ENCODE data around the gene TYRO3. TPM values are rescaled to one million over a fixed set of nuclear protein-coding genes. Genes with fewer than 3 reads are reported as not detected.

Gene TYRO3
- total RNA-seq: under 1 TPM; 0.42 to 0.47 TPM
- polyA plus RNA-seq (2013, experiment 1 of 2): 0.09 TPM
- 0.46 TPM for polyA plus RNA-seq (2013, experiment 2 of 2)
- total RNA-seq: 0.07 to 15.4 (median 2.0) reads per million in 172 experiments

DNA sequence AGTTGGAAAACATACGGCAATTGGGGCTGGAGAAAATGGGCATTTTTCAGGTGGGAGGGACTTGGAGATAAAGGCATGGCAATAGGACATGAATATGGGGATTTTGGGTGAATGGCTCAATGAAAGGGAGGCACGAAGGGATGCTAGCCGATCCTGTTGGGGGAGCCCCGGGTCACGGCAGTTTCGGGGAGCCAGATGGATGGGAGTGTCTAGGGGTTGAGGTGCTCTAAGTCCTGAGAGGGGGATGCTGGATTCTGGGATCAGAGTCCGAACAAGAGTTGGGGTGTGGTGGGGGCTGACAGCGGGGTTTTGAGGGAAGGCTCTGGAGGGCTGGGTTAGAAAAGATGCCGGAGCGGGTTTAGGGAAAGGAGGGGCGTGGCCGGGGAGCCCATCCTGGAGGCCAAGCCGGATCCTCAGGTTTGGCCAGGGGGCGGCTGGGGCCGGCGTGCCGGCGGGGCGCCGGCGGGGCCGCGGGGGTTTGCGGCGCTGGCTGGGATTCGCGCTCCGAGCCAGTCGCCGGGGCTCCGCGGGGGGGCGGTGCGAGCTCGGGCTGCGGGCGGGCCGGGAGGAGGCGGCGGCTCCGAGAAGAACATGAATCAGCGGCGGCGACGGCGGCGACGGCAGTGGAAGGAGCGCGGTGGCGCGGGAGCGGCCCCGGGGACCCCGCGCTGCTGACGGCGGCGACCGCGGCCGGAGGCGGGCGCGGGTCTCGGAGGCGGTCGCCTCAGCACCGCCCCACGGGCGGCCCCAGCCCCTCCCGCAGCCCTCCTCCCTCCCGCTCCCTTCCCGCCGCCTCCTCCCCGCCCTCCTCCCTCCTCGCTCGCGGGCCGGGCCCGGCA is at the start of gene TYRO3:
TSS of gene TYRO3 (plus strand) at position 813 of the 839 bp plus-strand sequence. CDS start 46 bp downstream, outside the sequence.
- Histone ChIP-seq H3K27me3 (ENCODE audit: control insufficient read depth in 1 of 2, insufficient read depth in 2 of 2, low read length in 2 of 2) (peaks cover 6 to 8% of the 10 kb centered on the region in 2 experiments), H3K4me1 (ENCODE audit: insufficient read depth, low read length) (peaks cover 26% of the 10 kb centered on the region), H3K4me3 (ENCODE audit: low read length) (peak within 1 kb of the TSS; percentile 45), H3K36me3 (ENCODE audit: insufficient read depth, low read length) (no peaks in the 10 kb centered on the region), H3K9me3 (ENCODE audit: control insufficient read depth in 1 of 2, insufficient read depth in 1 of 2, low read length in 2 of 2) (no peaks in the 10 kb centered on the region), H3K27ac (ENCODE audit: low read depth in 1 of 2, low read length in 2 of 2) (peak within 1 kb of the TSS in 1 of 2 donors; percentile 0)
- CTCF ChIA-PET: interaction anchor here (0.6 to 2.9 kb wide), 22 partner anchors 7 to 378 kb away, joined by 3 to 21 read pairs (median 4); partner anchors contain the start of genes CHP1, MAPKBP1 and RPAP1
- DNase-seq (peak; percentile 48 to 87 (median 66)), ATAC-seq (ENCODE audit: poor library complexity) (peak; percentile 54)
- intact Hi-C loops (cut with DNase I, micrococcal nuclease): loop anchor here (2.0 to 10.0 kb wide), 8 partner anchors 14 to 416 kb away; partner anchors contain the start of genes EHD4 (in 1 of the 2), JMJD7 (in 1 of the 2), MAPKBP1 (in 1 of the 2) and RPAP1 (in 1 of the 2)
- POLR2A ChIA-PET: interaction anchor here (0.6 to 2.2 kb wide), 5 partner anchors 14 to 106 kb away, joined by 3 to 22 read pairs (median 4); partner anchors contain the start of genes MGA and RPAP1
- no peaks in the 10 kb centered on the region for H3K36me3 Mint-ChIP-seq (ENCODE audit: low read depth)
- peak within 1 kb of the TSS; percentile 73 for H3K27ac Mint-ChIP-seq
- H3K4me3 Mint-ChIP-seq: peak within 1 kb of the TSS; percentile 90
- TF ChIP-seq, protein P1, sequence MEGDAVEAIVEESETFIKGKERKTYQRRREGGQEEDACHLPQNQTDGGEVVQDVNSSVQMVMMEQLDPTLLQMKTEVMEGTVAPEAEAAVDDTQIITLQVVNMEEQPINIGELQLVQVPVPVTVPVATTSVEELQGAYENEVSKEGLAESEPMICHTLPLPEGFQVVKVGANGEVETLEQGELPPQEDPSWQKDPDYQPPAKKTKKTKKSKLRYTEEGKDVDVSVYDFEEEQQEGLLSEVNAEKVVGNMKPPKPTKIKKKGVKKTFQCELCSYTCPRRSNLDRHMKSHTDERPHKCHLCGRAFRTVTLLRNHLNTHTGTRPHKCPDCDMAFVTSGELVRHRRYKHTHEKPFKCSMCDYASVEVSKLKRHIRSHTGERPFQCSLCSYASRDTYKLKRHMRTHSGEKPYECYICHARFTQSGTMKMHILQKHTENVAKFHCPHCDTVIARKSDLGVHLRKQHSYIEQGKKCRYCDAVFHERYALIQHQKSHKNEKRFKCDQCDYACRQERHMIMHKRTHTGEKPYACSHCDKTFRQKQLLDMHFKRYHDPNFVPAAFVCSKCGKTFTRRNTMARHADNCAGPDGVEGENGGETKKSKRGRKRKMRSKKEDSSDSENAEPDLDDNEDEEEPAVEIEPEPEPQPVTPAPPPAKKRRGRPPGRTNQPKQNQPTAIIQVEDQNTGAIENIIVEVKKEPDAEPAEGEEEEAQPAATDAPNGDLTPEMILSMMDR (IDR thresholded peaks at IDR 0.05): no peak
- H3K27me3 Mint-ChIP-seq: peaks cover 25% of the 10 kb centered on the region
- H3K4me1 Mint-ChIP-seq (ENCODE audit: low read depth): peaks cover 31% of the 10 kb centered on the region
- H3K9me3 Mint-ChIP-seq: no peaks in the 10 kb centered on the region

DNA sequence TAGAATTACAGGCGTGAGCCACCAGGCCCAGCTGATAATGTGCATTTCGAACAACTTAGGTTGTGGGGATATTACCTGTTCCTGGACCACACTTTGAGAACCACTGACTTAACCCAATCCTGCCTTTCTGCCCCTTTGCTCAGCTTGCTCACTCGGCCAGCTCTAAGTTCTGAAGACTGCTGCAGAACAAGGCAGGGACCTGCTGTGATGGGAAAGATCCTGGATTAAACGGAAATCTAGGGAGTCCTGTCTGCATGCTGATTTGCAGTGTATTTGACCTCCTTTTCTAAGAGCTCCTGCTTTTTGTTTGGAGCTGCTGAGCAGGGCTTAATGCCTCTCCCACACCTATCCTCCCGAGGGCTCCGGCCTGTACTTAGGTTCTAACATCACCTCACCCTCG is 48.3 kb upstream of the TYRO3 start:
- ATAC-seq (ENCODE audit: poor library complexity): no peak
- H3K27ac Mint-ChIP-seq: no peak overlapping the region
- H3K4me3 ChIP-seq (ENCODE audit: low read length): no peak overlapping the region
- DNase-seq: no peak
- H3K36me3 ChIP-seq (ENCODE audit: insufficient read depth, low read length): no peaks in the 10 kb centered on the region
- H3K27me3 ChIP-seq (ENCODE audit: control insufficient read depth in 1 of 2, insufficient read depth in 2 of 2, low read length in 2 of 2): peaks cover 24 to 33% of the 10 kb centered on the region in 2 experiments
- H3K4me1 Mint-ChIP-seq (ENCODE audit: low read depth): peaks cover 25% of the 10 kb centered on the region
- peaks cover 0 to 18% of the 10 kb centered on the region in 2 experiments for H3K9me3 ChIP-seq (ENCODE audit: control insufficient read depth in 1 of 2, insufficient read depth in 1 of 2, low read length in 2 of 2)
- H3K27ac ChIP-seq (ENCODE audit: low read depth in 1 of 2, low read length in 2 of 2): no peak overlapping the region
- H3K27me3 Mint-ChIP-seq: peaks cover 36% of the 10 kb centered on the region
- H3K36me3 Mint-ChIP-seq (ENCODE audit: low read depth): no peaks in the 10 kb centered on the region
- TF ChIP-seq, protein P1 (IDR thresholded peaks at IDR 0.05): no peak
- ChIA-PET POLR2A (no interaction called here), CTCF (no interaction called here)
- no peaks in the 10 kb centered on the region for H3K9me3 Mint-ChIP-seq
- peaks cover 38% of the 10 kb centered on the region for H3K4me1 ChIP-seq (ENCODE audit: insufficient read depth, low read length)
- peak overlapping the region; percentile 25 for H3K4me3 Mint-ChIP-seq
- intact Hi-C loops (cut with DNase I, micrococcal nuclease): no loop called here

DNA sequence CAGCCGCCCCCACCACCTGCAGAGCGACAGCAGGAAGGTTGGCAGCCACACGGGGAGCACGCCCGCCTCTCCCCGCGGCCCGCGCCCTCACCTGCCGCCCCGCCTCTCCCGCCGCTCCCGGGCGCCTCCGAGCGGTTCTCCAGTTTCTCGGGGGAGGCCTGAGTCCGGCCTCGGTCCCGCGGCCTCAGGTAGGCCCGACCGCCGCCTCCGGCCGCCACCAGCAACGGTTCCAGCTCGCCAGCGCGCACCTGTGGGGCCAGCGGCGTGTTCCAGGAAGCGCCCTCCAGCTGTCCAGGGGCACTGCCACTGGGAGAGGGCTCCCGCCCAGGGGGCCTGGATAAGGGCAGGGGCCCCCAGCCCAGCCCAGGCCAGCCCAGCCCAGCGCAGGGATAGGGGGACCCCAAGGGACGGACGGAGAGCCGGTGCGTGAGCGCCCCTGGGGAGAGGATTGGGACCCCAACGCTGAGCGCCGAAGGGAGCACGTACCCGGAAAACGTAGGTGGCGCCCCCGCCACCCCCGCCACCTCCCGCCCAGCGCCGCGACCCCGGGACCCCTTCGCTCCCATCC is 47.6 kb upstream of the TYRO3 start:
- Mint-ChIP-seq H3K4me1 (ENCODE audit: low read depth) (peaks cover 25% of the 10 kb centered on the region), H3K4me3 (no peak overlapping the region), H3K36me3 (ENCODE audit: low read depth) (no peaks in the 10 kb centered on the region), H3K9me3 (no peaks in the 10 kb centered on the region), H3K27me3 (peaks cover 36% of the 10 kb centered on the region), H3K27ac (no peak overlapping the region)
- ChIA-PET POLR2A (no interaction called here), CTCF (no interaction called here)
- no peak overlapping the region for H3K27ac ChIP-seq (ENCODE audit: low read depth in 1 of 2, low read length in 2 of 2)
- H3K9me3 ChIP-seq (ENCODE audit: control insufficient read depth in 1 of 2, insufficient read depth in 1 of 2, low read length in 2 of 2): peaks cover 0 to 18% of the 10 kb centered on the region in 2 experiments
- peaks cover 40% of the 10 kb centered on the region for H3K4me1 ChIP-seq (ENCODE audit: insufficient read depth, low read length)
- no peaks in the 10 kb centered on the region for H3K36me3 ChIP-seq (ENCODE audit: insufficient read depth, low read length)
- peaks cover 24 to 33% of the 10 kb centered on the region in 2 experiments for H3K27me3 ChIP-seq (ENCODE audit: control insufficient read depth in 1 of 2, insufficient read depth in 2 of 2, low read length in 2 of 2)
- intact Hi-C loops (cut with DNase I, micrococcal nuclease): no loop called here
- DNase-seq (peak in 1 of 14 experiments; percentile 25), ATAC-seq (ENCODE audit: poor library complexity) (no peak)
- peak overlapping the region; percentile 56 for H3K4me3 ChIP-seq (ENCODE audit: low read length)
- TF ChIP-seq, protein P1 (IDR thresholded peaks at IDR 0.05): no peak
